NAMALWA (cell line): ENCODE measurements around the gene EDC3.
"Not testable (repeated sequence)": the region's sequence is repeated elsewhere in the genome, so short reads cannot be mapped to it uniquely, and the experiment has no call there.

Source experiments
- DNase-seq: peaks from one replicate; pipeline ENCODE4 v3.0.0-alpha.2; 2015; ENCODE audit warnings: low spot score

Gene EDC3

DNA sequence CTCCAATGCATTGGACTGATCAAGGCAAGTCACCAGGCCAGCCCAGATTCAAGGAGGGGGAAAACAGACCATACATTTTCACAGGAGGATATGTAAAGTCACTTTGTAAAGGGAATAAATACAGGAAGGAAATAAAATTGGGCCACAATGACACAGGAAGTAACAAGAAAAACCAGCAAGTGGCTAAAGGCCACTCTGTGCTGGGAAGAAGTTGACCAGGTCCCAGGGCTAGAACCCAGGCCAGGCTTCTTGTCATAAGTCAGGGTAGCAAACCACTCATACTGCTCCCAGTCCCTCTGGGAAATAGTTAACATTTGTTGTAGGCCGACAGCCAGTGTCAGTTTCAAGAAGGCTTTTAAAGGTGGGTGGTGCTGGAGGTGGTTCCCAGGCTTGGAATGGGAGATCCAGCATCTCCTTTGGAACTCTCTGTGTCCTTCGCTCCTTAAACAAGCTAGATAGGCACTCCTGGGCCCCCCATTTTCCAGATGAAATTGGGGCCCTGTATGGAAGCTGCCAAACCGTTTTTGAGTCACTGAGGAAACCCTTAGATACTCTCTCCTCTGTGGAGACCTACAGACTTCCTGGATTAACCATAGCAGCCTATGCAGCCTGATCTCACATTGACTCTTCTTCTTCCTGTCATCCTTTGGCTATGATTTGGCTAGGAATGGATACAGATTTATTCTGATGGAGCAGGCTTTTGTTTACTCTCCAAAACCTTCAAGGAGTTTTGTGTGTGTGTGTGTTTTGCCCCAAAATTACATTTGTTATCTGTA lies 14.7 kb upstream of the EDC3 start:
- no peak for DNase-seq

DNA sequence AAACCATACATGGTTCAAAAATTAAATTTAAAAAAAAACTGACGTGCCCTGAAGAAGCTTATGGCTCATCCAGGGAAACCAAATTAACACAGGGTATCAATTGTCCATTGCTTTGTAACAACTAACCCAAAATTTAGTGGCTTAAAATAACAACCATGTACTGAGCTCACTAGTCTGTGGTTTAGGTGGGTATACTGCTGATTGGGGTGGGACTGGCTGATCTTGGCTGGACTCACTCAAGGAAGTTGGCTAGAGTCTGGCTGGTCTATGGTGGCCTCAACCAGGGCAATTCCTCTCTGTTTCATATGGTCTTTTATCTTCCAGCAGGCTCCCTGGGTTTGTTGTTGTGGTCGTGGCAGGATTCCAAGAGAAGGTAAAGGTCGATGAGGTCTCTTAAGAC lies 14.1 kb upstream of the EDC3 start:
- DNase-seq: no peak

DNA sequence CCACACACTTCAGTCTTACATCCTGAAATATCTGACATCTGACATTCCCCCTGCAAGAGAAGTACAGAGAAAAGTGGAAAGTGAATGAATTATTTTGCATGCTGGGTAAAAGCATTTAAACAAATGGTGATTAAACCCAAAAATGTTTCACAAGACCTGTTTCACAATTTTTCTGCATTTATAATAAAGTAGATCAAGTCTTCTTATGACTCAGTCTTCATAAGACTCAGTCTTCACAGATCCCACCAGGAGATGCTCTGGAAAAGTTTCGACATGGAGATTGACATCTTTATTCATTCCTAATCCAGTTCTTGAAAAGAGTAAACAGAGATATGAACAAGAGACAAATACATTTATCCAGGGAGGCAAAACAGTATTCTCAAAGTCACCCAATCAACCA lies 13.2 kb upstream of the EDC3 start:
- no peak for DNase-seq

DNA sequence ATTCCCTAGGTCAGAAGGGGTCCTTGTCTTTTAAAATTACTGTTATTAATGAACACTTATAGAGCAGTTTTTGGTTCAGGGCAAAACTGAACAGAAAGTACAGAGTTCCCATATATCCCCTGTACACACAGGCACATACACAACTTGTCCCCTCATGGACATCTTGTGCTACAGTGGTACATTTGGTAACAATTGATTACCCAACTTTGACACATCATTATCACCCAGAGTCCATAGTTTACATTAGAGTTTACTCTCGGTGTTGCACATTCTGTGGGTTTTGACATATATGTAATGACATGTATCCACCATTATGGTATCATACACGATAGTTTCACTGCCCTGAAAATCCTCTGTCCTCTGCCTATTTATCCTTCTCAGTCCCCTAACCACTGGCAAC lies 984 bp upstream of the EDC3 start:
- DNase-seq: peak; percentile 15

DNA sequence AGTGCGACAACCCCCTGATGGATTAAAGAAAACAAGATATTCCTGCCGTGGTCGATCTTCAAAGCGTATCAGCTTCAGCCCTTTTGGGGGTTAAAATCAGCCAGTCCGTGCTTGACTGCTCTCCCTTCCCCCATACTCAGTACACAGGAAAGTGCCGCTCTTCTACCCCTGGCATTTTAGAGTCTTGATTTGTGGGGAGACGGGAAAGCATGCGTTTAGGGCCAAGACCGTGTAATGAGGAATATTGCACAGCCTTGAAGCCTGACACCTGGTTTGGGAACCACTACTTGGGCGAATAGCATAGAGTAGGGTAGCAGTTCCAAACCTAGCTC lies 540 bp upstream of the EDC3 start:
- no peak for DNase-seq

DNA sequence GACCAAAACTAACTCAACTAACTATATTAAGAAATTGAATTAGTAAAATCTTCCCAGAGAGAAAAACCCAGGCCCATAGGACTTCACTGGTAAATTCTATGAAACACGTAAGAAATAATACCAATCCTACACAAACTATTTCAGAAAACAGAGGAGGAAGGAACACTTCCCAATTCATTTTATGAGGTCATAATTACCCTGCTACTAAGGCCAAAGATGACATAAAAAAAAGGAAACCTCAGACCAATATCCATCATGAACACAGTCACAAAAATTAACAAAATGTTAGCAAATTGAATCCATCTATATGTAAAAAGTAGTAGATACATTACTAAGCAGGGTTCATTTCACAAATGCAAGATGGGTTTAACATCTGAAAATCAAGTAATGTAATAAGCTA lies 3.5 kb downstream of the EDC3 start:
- DNase-seq: no peak

DNA sequence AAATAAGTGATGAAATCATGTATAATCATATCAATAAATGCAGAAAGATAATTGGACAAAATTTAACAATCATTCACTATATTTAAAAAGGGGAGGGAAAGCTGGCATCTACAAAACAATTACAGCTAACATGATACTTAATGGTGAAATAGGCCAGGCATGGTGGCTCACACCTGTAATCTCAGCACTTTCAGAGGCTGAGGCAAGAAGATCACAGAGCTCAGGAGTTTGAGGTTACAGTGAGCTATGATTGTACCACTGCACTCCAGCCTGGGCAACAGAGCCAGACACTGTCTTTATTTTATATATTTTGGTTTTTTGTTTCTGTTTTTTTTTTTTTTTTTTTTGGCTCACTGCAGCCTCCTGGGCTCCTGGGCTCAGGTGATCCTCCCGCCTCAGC lies 12.1 kb downstream of the EDC3 start:
- DNase-seq: no peak

DNA sequence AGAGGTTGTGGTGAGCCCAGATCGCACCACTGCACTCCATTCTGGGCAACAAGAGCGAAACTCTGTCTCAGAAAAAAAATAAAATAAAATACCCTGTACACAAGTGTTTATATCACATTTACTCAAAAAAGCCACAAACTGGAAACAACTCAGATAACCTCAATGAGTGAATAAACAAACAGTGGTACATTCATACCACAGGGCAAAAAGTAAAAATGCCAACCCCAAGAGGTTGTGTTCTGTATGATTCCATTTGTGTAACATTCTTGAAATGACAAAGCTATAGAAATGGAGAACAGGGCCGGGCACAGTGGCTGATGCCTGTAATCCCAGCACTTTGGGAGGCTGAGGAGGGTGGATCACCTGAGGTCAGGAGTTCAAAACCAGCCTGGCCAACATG lies 12.9 kb downstream of the EDC3 start:
- DNase-seq: no peak

DNA sequence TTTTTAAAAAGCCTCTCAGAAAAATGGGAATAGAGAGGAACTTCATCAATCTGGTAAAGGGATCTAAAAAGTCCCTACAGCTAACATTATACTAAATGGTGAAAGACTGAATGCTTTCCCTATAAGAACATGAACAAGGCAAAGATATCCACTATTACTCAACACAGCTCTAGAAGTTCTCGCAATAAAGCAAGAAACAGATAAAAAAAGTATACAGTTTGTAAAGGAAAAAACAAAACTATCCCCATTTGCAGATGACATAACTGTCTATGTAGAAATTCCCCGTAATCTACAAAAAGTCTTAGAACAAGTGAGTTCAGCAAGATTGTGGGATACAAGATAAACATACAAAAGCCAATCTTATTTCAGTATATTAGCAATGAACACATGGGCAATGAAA lies 15.4 kb downstream of the EDC3 start:
- DNase-seq: no peak

DNA sequence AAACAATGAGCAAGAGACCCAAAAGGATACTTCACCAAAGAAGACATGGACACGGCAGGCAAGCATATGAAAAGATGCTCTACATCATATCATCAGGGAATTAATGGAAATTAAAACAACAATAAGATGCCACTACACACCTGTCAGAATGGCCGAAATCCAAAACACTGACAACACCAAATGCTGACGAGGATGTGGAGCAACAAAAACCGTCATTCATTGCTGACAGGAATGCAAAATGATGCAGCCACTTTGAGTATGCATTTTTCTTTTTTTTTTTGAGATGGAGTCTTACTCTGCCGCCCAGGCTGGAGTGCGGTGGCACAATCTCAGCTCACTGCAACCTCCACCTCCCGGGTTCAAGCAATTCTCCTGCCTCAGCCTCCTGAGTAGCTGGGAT lies 19.0 kb downstream of the EDC3 start:
- no peak for DNase-seq

DNA sequence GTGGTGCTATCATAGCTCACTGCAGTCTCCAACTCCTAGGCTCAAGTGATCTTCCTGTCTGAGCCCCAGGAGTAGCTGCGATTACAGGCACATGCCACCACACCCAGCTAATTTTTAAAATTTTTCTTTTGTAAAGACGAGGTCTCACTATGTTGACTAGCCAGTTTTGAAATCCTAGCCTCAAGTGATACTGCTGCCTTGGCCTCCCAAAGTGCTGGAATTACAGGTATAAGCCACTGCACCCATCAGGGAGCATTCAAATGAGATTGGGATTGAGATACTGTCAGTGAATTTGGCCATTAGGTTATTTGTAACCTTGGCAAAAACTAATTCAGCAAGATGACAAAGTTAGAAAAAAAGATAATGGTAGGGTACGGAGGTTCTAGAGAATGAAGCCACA lies 21.7 kb downstream of the EDC3 start:
- no peak for DNase-seq

DNA sequence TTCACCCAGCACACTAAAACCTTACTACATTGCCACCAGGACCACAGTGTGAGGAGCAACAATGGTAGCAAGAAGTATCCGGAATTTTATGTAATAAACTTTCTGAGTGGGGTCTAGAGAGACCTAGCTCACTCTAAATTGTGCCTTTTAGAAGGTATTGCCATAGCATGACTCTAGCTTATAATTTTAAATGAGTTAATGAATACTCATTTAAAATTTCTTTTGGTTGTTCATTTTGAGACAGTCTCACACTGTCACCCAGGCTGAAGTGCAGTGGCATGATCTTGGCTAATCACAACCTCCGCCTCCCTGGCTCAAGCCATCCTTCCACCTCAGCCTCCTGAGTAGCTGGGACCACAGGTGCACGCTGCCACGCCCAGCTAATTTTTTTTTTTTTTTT lies 26.2 kb downstream of the EDC3 start:
- no peak for DNase-seq

DNA sequence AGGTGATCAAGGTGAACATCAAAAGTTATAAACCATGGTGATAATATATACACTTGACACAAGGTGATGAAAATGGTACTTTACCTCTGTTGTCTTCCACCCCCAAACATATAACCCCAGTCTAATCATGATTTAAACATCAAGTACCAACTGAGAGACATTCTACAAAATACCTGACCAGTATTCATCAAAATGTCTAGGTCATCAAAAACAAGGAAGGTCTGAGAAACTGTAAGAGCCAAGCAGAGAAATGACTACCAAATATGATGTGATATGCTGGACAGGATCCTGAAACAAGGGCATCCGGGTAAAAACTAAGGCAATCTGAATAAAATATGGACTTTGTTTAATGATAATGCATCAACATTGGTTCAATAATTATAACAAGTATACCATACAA lies 27.8 kb downstream of the EDC3 start:
- no peak for DNase-seq

DNA sequence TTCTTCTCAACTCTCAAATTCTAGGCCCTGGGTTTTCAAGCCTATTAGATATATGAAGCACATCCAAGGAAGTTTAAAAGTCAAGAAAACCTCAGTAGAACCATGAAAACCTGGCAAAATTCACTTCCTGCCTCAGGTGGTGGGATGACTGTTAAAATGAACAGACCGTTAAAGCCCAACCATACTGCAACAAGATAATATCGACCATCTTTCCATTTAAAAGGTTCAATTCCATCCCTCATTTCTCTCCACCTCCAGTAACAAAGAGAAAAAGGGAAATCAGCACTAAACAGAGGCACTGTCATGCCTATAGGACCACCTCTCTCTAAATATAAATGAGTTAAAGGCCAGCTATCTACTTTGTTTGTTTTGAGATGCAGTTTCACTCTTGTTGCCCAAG lies 31.2 kb downstream of the EDC3 start:
- no peak for DNase-seq

DNA sequence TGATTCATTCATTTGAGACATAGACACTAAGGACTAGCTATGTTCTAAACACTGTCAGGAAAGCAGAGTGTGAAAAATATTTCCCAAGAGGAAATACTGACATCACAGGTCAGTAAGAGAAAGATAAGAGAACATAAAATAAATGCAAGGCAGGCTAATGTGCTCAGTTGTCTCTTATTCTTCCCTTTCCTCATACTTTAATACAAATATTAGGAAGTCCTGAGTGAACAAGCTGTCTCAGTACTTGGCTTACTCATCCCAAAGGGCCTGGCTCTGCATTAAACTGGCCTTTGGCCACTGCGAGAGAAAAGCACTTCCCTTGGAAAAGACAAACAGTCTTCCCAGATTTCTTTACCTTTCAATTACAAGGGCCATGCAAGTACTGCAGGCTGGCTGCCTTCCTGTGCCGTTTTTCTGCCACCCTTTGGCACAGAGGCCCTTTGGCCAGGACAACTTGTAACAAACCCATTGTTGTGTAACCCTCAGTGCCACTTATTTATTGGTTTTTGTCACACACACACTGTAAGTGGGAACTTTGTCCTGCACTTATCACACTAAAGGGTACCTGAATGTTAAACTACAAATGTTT lies 31.7 kb downstream of the EDC3 start:
- DNase-seq: no peak

DNA sequence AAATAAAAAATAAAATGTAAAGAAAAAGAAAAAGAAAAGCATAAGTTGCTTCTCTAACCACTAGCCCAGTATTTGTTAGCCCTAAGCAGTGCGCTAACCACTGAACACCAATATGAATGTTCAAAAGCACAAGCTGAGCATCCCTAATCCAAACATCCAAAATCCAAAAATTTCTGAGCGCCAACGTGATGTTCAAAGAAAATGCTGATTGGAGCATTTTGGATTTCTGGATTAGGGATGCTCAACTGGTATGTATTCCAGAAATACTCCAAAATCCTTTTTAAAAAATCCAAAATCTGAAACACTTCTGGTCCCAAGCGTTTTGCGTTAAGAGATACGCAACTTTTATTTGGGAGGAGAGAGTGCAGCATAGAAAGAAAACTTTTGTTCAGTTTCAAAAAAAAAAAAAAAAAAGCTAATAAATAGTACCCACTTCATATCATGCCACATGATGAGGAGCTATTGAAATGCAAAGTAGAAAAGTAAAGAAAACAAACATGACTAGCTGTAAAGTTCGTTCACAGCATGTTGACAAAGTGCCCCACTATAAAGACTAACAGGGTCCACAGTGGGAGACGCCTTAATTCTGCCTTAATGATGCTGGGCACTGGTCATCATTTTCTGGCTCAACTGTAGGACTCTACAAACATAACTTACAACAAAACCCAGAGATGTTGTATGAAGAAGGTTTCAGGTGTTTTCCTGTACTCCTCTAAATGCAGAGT lies 32.4 kb downstream of the EDC3 start:
- DNase-seq: no peak

DNA sequence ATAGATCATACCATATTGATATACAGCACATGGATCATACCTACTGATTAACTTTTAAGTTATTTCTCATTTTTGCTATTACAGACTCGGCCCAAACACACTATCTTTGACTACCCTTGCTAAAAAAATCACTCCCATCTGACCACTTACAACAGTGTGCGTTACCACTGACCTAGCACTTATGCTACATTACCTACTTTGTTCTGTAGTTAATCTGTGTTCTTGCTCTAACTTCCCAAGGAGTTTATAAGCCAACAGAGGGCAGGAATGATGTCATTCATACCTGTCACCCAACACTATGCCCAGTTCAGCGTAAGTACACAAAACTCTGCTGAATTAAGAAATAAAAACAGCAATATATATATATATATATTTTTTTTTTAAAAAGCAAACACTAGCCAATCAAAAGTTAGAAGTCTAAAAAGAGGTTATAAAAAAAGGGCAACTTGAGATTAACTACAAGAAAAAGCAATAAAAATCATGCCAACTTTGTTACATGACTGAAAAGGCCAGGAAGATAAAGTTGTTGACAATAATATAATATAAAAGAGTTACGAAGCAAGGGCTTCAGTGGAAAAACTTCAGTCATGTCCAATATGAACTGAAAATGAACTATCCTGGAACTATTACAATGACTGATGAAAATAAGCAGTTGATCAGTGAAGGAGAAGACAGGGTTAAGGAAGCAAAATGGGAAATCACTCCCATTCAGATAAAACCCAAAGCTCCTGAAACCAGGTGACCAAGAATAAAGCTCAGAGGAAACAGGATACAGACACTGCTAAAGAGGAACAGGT lies 33.6 kb downstream of the EDC3 start:
- no peak for DNase-seq

DNA sequence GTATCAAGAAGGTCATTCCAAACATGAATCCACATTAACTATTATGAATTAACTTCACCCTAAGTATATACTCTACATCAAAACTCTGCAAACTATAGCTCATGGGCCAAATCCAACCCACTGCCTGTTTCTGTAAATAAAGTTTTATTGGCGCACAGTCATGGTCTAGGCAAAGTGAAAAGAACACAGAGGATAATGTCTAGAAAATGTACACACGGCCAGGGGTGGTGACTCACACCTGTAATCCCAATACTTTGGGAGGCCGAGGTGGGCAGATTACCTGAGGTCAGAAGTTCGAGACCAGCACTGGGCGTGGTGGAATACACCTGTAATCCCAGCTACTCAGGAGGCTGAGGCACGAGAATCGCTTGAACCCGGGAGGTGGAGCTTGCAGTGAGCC lies 34.5 kb downstream of the EDC3 start:
- not testable (repeated sequence) for DNase-seq

DNA sequence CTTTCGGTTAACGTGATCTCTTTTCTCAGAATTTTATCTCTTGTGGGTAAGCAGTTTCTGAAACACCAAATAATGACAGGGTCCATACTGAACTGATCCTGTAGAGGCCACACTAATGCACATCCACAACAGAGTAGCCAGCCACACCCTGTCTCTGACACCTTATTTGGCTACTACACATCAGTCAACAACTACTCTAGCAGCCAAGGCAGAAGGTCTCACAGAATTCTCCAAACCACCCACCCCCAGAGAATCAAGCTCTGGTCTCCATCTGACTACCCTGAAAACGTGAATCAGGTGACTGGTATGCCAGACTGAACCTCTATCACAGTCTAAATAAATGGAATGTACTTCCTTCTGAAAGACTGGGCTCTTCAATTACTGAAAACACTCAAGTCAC lies 38.0 kb downstream of the EDC3 start:
- DNase-seq: no peak

DNA sequence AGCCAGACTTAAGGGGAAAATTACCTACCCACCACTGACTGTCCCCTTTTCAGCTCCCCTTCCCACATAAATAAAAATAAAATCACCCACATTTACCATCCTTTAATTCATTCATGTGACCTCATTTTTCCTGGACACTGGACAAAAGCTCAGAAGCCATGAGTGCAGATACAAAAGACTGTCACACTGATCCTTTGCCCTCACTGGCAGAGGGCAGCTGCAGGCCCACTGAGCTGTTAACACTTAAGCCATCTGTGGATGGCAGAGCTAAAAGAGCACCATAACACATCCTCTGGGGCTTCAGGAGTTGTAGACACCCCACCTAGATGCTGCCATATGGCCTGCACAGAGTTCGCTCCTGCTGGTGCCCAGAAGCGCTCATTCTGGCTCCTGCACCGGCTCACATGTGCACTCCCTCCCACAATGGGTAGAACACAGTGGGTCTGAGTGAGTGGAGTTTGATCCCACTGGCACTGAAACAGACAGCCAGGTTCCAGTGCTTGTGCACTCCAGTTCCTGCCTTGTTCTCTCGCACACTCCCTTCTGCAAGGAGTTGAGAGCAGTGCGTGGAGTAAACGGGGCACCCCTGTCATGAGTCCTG lies 38.8 kb downstream of the EDC3 start:
- DNase-seq: no peak

DNA sequence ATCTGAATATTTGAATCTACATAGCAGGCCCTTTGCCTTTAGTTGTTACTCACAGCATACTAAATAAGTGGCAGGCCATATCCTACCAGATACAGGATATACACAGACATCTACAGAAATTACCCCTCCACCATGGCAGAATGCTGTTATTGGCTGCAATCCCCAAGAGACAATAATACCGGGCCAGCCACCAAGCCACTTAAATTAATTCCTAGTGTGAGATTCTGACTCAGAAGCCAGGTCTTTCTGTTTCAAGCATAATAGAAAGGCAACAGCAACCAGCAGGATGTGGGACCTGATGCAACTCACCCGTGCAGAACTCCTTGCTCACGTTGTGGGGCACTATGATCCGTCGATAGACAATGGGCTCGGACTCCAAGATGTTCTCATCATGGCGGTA lies 40.4 kb downstream of the EDC3 start:
- DNase-seq: no peak

DNA sequence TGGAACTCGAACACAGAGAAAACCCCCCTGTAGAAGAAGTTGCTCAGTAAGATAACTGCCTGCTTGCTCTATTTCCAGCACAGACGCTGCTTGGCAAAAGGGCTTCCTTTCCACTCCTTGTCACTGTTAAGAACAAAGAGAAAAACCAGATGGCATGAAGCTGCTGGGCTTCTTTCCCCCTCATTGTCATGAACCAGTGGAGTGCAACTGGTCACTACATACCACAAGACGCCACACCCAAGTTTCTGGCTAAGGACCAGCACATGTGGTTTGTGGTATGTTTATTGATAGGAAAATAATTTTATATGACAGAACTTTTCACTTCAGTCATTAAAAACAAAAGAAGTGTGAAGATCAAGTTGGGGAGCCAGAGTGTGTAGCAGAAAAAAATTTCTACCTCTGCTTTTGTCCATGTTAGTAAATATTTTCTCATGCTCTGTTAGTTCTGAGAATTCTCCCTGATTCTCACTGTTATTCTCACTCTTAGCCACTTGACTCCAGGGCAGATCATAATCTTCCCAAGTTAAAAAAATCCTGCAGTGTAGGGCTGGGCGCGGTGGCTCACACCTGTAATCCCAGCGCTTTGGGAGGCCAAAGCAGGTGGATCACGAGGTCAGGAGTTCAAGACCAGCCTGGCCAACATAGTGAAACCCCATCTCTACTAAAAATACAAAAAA lies 42.3 kb downstream of the EDC3 start:
- no peak for DNase-seq
